DND-41 (cell line): Measurements from ENCODE around the gene SALL1.

Experiments used
- EZH2 ChIP-seq: IDR thresholded peaks from 3 replicates; pipeline ENCODE4 v1.6.1; 2012; ENCODE audit warnings: borderline replicate concordance, low read depth, mild to moderate bottlenecking, moderate library complexity, low read length, inconsistent platforms; ENCODE audit not compliant: severe bottlenecking
- TF ChIP-seq, protein P1 (sequence below): IDR thresholded peaks from 2 replicates; pipeline ENCODE4 v1.5.1; 2012; ENCODE audit warnings: borderline replicate concordance, low read length, moderate library complexity, mild to moderate bottlenecking; ENCODE audit not compliant: poor library complexity, severe bottlenecking; ENCODE audit errors: extremely low read depth

DNA sequence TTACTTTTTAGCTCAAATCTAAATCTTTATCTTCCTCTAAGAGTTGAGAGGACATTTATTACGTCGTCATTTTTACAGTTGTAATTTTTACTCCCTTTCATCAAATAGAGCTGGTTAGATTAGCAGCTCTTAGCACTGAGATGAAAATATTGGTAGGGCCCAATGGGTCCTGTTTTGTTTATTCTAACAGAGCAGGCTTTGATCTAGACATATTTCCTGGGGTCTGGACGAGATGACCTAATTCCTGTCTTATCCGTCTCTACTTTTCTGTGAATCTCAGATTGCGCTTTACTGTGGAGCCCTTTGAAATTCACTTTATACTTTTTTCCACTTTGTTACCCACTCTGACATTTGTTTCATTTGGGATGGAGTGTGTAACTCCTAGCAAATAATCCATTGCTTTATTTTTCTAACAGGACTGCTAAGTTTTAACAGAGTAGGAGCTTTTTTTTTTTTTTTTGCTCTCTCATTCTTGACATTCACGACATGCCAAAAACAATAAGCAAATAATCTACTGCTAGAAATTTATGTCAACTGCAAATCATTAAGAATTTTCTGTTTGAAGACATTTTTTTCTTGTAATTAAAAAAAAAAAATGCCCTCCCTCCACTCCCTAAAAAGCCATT is 18.5 kb downstream of the SALL1 start:
- no peak for TF ChIP-seq EZH2
- TF ChIP-seq, protein P1, sequence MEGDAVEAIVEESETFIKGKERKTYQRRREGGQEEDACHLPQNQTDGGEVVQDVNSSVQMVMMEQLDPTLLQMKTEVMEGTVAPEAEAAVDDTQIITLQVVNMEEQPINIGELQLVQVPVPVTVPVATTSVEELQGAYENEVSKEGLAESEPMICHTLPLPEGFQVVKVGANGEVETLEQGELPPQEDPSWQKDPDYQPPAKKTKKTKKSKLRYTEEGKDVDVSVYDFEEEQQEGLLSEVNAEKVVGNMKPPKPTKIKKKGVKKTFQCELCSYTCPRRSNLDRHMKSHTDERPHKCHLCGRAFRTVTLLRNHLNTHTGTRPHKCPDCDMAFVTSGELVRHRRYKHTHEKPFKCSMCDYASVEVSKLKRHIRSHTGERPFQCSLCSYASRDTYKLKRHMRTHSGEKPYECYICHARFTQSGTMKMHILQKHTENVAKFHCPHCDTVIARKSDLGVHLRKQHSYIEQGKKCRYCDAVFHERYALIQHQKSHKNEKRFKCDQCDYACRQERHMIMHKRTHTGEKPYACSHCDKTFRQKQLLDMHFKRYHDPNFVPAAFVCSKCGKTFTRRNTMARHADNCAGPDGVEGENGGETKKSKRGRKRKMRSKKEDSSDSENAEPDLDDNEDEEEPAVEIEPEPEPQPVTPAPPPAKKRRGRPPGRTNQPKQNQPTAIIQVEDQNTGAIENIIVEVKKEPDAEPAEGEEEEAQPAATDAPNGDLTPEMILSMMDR, result no peak
